Activated CD8-positive, alpha-beta T cell treated with anti-CD3 and anti-CD28 coated beads for 36 hours (primary cell): ENCODE data around the gene SPNS3. TPM values are rescaled to one million over a fixed set of nuclear protein-coding genes. Genes with fewer than 3 reads are reported as not detected.

Experiments
- ATAC-seq: fragments of 200-7000 bp; cut with Tn5 transposase; one replicate; pipeline ENCODE4 v1.10.0; 2021; ENCODE audit warnings: mild to moderate bottlenecking, moderate library complexity
- CTCF ChIA-PET: fragments of 350-600 bp; sonication (Branson Sonifier 250); formaldehyde crosslinking; loops from one replicate; lab custom pipeline; 2021; ENCODE audit warnings: antibody characterized with exemption; lab: Charles Lee
- POLR2A ChIA-PET: fragments of 350-600 bp; sonication (Branson Sonifier 250); formaldehyde crosslinking; loops from one replicate; lab custom pipeline; 2021; ENCODE audit warnings: antibody characterized with exemption; lab: Charles Lee
- DNase-seq: peaks from one replicate; pipeline ENCODE4 v3.0.0-alpha.2; 2020
- H3K27ac Mint-ChIP-seq: one replicate; pipeline ENCODE4 v1.8.0; 2021; ENCODE audit warnings: mild to moderate bottlenecking, mixed read lengths
- H3K27me3 Mint-ChIP-seq: one replicate; pipeline ENCODE4 v1.8.0; 2021; ENCODE audit warnings: mixed read lengths
- H3K36me3 Mint-ChIP-seq: one replicate; pipeline ENCODE4 v1.8.0; 2021; ENCODE audit warnings: low read depth, mixed read lengths
- H3K4me1 Mint-ChIP-seq: one replicate; pipeline ENCODE4 v1.8.0; 2021; ENCODE audit warnings: low read depth, mixed read lengths
- H3K4me3 Mint-ChIP-seq: one replicate; pipeline ENCODE4 v1.8.0; 2021; ENCODE audit warnings: mild to moderate bottlenecking, moderate library complexity, mixed read lengths
- H3K9me3 Mint-ChIP-seq: one replicate; pipeline ENCODE4 v1.8.0; 2021; ENCODE audit warnings: mixed read lengths
- intact Hi-C: fragments of 100-400 bp; cut with micrococcal nuclease; formaldehyde crosslinking; loops from one replicate; pipeline ENCODE4 v1.10.0; 2022
- total RNA-seq, 2 experiments: library from RNA; stranded (reverse); gene quantifications; one replicate each; pipeline ENCODE4 v1.2.3, GENCODE V29; 2021
- TF ChIP-seq, protein P1 (sequence below): fragments of 200-600 bp; IDR thresholded peaks from one replicate; pipeline ENCODE4 v1.8.0; 2022; ENCODE audit warnings: antibody characterized with exemption, mild to moderate bottlenecking

Gene SPNS3
- total RNA-seq, 2 experiments from 2014 or later = 24.7 to 25.7 TPM

DNA sequence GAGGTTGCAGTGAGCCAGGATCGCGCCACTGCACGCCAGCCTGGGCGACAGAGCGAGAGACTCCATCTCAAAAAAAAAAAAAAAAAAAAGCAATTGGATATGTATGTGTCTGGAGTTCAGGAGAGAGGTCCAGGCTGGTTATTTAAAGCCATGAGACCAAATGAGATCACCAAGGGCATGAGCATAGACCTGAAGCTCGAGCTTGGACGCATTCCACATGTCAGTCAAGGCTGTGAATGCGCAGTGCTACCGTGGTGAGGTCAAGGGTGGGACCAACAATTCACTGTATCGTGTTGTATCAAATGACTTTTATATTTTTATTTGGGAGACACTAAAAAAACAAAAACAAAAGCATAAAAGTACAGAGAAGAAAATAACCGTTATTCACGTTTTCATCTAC is 35.8 kb downstream of the SPNS3 start:
- intact Hi-C loops = no loop called here
- Mint-ChIP-seq H3K27me3 (no peaks in the 10 kb centered on the region), H3K4me3 (no peak overlapping the region), H3K36me3 (no peaks in the 10 kb centered on the region), H3K9me3 (no peaks in the 10 kb centered on the region), H3K4me1 (no peaks in the 10 kb centered on the region), H3K27ac (no peak overlapping the region)
- CTCF ChIA-PET = no interaction called here
- POLR2A ChIA-PET = no interaction called here
- no peak for DNase-seq
- TF ChIP-seq, protein P1, sequence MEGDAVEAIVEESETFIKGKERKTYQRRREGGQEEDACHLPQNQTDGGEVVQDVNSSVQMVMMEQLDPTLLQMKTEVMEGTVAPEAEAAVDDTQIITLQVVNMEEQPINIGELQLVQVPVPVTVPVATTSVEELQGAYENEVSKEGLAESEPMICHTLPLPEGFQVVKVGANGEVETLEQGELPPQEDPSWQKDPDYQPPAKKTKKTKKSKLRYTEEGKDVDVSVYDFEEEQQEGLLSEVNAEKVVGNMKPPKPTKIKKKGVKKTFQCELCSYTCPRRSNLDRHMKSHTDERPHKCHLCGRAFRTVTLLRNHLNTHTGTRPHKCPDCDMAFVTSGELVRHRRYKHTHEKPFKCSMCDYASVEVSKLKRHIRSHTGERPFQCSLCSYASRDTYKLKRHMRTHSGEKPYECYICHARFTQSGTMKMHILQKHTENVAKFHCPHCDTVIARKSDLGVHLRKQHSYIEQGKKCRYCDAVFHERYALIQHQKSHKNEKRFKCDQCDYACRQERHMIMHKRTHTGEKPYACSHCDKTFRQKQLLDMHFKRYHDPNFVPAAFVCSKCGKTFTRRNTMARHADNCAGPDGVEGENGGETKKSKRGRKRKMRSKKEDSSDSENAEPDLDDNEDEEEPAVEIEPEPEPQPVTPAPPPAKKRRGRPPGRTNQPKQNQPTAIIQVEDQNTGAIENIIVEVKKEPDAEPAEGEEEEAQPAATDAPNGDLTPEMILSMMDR = no peak
- no peak for ATAC-seq

DNA sequence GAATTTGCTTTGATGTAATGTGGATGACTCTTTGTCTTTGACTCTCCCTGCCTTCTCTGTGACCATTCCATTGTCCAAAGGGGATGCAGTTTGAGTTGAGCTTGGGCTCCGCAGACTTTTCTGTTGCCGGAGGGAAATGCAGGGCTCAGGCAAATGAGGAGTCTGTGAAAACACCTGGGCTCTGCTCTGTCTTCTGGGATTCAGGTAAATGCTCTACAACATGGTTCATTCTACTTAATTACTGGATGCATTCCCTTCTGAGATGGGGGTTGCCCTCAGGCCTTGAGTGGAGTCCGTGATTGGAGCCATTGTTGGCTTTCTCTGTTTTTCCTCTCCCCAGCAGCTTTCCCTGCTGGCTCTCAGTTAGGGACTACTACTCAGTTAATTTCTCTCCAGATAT is 38.5 kb downstream of the SPNS3 start:
- TF ChIP-seq, protein P1 = no peak
- Mint-ChIP-seq H3K36me3 (no peaks in the 10 kb centered on the region), H3K9me3 (no peaks in the 10 kb centered on the region), H3K27me3 (no peaks in the 10 kb centered on the region), H3K4me1 (peaks cover 3% of the 10 kb centered on the region), H3K4me3 (no peak overlapping the region), H3K27ac (no peak overlapping the region)
- ChIA-PET CTCF (no interaction called here), POLR2A (interaction anchor here (0.9 kb wide), 1 partner anchor 9 kb away, joined by 3 read pairs; no protein-coding TSS in a partner anchor)
- no peak for ATAC-seq
- intact Hi-C loops = no loop called here
- no peak for DNase-seq

DNA sequence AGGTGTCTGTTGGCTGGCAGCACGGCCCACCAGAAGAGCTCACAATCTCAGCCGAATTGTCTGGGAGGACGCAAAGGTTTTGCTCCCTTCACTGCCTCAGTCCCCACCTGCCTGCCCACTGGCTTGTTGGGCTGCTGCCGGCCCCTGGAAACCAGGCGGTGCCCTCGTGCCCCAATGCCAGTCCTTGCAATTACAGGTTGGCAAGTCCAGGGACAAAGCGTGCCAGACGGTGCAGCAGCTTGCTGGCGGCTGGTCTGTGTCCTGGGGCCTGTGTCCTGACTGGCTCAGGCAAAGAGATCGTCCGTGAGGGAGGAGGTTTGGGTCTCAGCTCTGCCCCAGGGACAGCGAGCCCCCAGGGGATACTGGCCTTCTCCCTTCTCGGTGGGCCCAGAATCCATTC is 40.4 kb downstream of the SPNS3 start:
- POLR2A ChIA-PET = interaction anchor here (0.6 kb wide), 1 partner anchor 10 kb away, joined by 3 read pairs; no protein-coding TSS in a partner anchor
- no peaks in the 10 kb centered on the region for H3K27me3 Mint-ChIP-seq
- DNase-seq = no peak
- no peak for ATAC-seq
- TF ChIP-seq, protein P1 = no peak
- H3K9me3 Mint-ChIP-seq = no peaks in the 10 kb centered on the region
- no peak overlapping the region for H3K4me3 Mint-ChIP-seq
- peaks cover 5% of the 10 kb centered on the region for H3K4me1 Mint-ChIP-seq
- intact Hi-C loops = no loop called here
- CTCF ChIA-PET = no interaction called here
- no peaks in the 10 kb centered on the region for H3K36me3 Mint-ChIP-seq
- H3K27ac Mint-ChIP-seq = no peak overlapping the region

DNA sequence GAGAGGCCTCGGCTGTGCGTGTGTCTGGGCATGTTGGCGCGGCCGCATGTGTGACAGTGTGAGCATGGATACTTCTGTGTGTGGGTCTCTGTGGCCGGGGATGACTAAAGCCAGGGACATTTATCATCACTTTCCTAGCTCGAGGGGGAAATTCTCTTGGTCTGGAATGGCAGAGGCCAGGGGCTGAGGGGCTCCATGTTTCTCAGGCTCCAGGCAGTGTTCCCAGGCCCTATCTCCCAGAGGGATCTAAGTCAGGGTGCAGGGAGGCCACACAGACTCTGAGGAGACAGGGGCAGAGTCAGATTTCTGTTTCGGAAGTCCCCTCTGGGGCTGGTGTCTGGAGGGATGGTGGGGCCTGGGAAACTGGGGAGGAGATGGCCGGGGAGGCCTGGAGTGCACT is 41.3 kb downstream of the SPNS3 start:
- H3K27me3 Mint-ChIP-seq = no peaks in the 10 kb centered on the region
- POLR2A ChIA-PET = no interaction called here
- TF ChIP-seq, protein P1 = no peak
- H3K27ac Mint-ChIP-seq = peak overlapping the region; percentile 43
- no peak overlapping the region for H3K4me3 Mint-ChIP-seq
- H3K36me3 Mint-ChIP-seq = no peaks in the 10 kb centered on the region
- DNase-seq (no peak), ATAC-seq (no peak)
- peaks cover 10% of the 10 kb centered on the region for H3K4me1 Mint-ChIP-seq
- CTCF ChIA-PET = no interaction called here
- H3K9me3 Mint-ChIP-seq = no peaks in the 10 kb centered on the region
- intact Hi-C loops = no loop called here

DNA sequence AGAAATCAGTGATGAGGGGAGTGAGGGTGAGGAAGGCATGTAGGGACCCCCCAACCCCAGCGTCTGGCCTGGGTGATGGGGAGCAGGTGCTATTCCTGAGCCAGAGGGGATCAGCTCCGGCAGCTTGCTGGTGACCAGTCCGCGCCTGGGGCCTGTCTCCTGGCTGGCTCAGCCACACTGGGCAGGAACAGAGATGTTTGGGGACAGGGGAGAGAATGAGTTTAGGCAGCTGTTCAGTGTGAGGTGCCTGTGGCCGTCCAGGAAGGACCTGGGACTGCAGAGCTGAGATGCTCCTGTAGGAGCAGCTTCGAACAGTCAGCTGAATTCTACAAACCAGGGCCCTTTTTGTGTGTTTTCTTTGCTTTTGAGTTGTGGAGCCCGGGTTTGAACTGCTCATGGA is 41.7 kb downstream of the SPNS3 start:
- intact Hi-C loops = no loop called here
- TF ChIP-seq, protein P1 = no peak
- no peak overlapping the region for H3K27ac Mint-ChIP-seq

More for the DNA sequence above, 41.7 kb downstream of the SPNS3 start:
- Mint-ChIP-seq H3K27me3 (no peaks in the 10 kb centered on the region), H3K4me1 (peaks cover 14% of the 10 kb centered on the region), H3K9me3 (no peaks in the 10 kb centered on the region), H3K36me3 (no peaks in the 10 kb centered on the region), H3K4me3 (no peak overlapping the region)
- ATAC-seq (no peak), DNase-seq (no peak)
- ChIA-PET CTCF (no interaction called here), POLR2A (no interaction called here)
